Activated CD8-positive, alpha-beta T cell treated with anti-CD3 and anti-CD28 coated beads for 36 hours (primary cell): ENCODE results near the gene LHX1. TPM values are rescaled to one million over a fixed set of nuclear protein-coding genes. Genes with fewer than 3 reads are reported as not detected.

Source experiments
- ATAC-seq: fragments of 200-7000 bp; cut with Tn5 transposase; one replicate; pipeline ENCODE4 v1.10.0; 2021; ENCODE audit warnings: mild to moderate bottlenecking, moderate library complexity
- CTCF ChIA-PET: fragments of 350-600 bp; sonication (Branson Sonifier 250); formaldehyde crosslinking; loops from one replicate; lab custom pipeline; 2021; ENCODE audit warnings: antibody characterized with exemption; lab: Charles Lee
- POLR2A ChIA-PET: fragments of 350-600 bp; sonication (Branson Sonifier 250); formaldehyde crosslinking; loops from one replicate; lab custom pipeline; 2021; ENCODE audit warnings: antibody characterized with exemption; lab: Charles Lee
- DNase-seq: peaks from one replicate; pipeline ENCODE4 v3.0.0-alpha.2; 2020
- H3K27ac Mint-ChIP-seq: one replicate; pipeline ENCODE4 v1.8.0; 2021; ENCODE audit warnings: mild to moderate bottlenecking, mixed read lengths
- H3K27me3 Mint-ChIP-seq: one replicate; pipeline ENCODE4 v1.8.0; 2021; ENCODE audit warnings: mixed read lengths
- H3K36me3 Mint-ChIP-seq: one replicate; pipeline ENCODE4 v1.8.0; 2021; ENCODE audit warnings: low read depth, mixed read lengths
- H3K4me1 Mint-ChIP-seq: one replicate; pipeline ENCODE4 v1.8.0; 2021; ENCODE audit warnings: low read depth, mixed read lengths
- H3K4me3 Mint-ChIP-seq: one replicate; pipeline ENCODE4 v1.8.0; 2021; ENCODE audit warnings: mild to moderate bottlenecking, moderate library complexity, mixed read lengths
- H3K9me3 Mint-ChIP-seq: one replicate; pipeline ENCODE4 v1.8.0; 2021; ENCODE audit warnings: mixed read lengths
- CTCF ChIP-seq: fragments of 200-600 bp; IDR thresholded peaks from one replicate; pipeline ENCODE4 v1.8.0; 2022; ENCODE audit warnings: antibody characterized with exemption, mild to moderate bottlenecking
- intact Hi-C: fragments of 100-400 bp; cut with micrococcal nuclease; formaldehyde crosslinking; loops from one replicate; pipeline ENCODE4 v1.10.0; 2022
- total RNA-seq, 2 experiments: library from RNA; stranded (reverse); gene quantifications; one replicate each; pipeline ENCODE4 v1.2.3, GENCODE V29; 2021

Gene LHX1
- total RNA-seq, 2 experiments from 2014 or later: not detected

- ChIA-PET POLR2A (interaction anchor here (0.6 kb wide), 1 partner anchor 18 kb away, joined by 3 read pairs; no protein-coding TSS in a partner anchor), CTCF (interaction anchor here (0.7 to 1.5 kb wide), 2 partner anchors 72 to 318 kb away, joined by 3 read pairs; no protein-coding TSS in a partner anchor)
- peaks cover 56% of the 10 kb centered on the region for H3K4me1 Mint-ChIP-seq
- ATAC-seq (no peak), DNase-seq (no peak)
- H3K36me3 Mint-ChIP-seq: peaks cover 27% of the 10 kb centered on the region
- H3K9me3 Mint-ChIP-seq: no peaks in the 10 kb centered on the region
- no peak overlapping the region for H3K27ac Mint-ChIP-seq
- intact Hi-C loops: no loop called here
- H3K4me3 Mint-ChIP-seq: no peak overlapping the region
- no peaks in the 10 kb centered on the region for H3K27me3 Mint-ChIP-seq
- no peak for TF ChIP-seq CTCF
Measured at GRCh38 chr17:36975922-36976515, 38.7 kb downstream of the LHX1 start.

- intact Hi-C loops: no loop called here
- no peak for ATAC-seq
- Mint-ChIP-seq H3K4me3 (no peak overlapping the region), H3K9me3 (no peaks in the 10 kb centered on the region), H3K4me1 (peaks cover 49% of the 10 kb centered on the region), H3K36me3 (peaks cover 27% of the 10 kb centered on the region), H3K27ac (no peak overlapping the region), H3K27me3 (no peaks in the 10 kb centered on the region)
- no peak for TF ChIP-seq CTCF
- CTCF ChIA-PET: no interaction called here
- DNase-seq: no peak
- POLR2A ChIA-PET: no interaction called here
Measured at GRCh38 chr17:36977066-36977465, 39.8 kb downstream of the LHX1 start.

- no peak for ATAC-seq
- ChIA-PET CTCF (no interaction called here), POLR2A (no interaction called here)
- DNase-seq: no peak
- H3K9me3 Mint-ChIP-seq: no peaks in the 10 kb centered on the region
- peaks cover 29% of the 10 kb centered on the region for H3K36me3 Mint-ChIP-seq
- H3K4me3 Mint-ChIP-seq: no peak overlapping the region
- no peak for TF ChIP-seq CTCF
- H3K27me3 Mint-ChIP-seq: no peaks in the 10 kb centered on the region
- H3K27ac Mint-ChIP-seq: no peak overlapping the region
- peaks cover 44% of the 10 kb centered on the region for H3K4me1 Mint-ChIP-seq
- intact Hi-C loops: no loop called here
Measured at GRCh38 chr17:36977568-36977967, 40.3 kb downstream of the LHX1 start.

GRCh38 chr17:36978810-36979564 is 41.7 kb downstream of the LHX1 start:
- CTCF ChIA-PET: interaction anchor here (1.3 kb wide), 1 partner anchor 376 kb away, joined by 3 read pairs; no protein-coding TSS in a partner anchor
- POLR2A ChIA-PET: interaction anchor here (0.6 to 1.2 kb wide), 2 partner anchors 12 to 73 kb away, joined by 3 read pairs; no protein-coding TSS in a partner anchor
- intact Hi-C loops: no loop called here
- DNase-seq (no peak), ATAC-seq (no peak)
- H3K4me3 Mint-ChIP-seq: no peak overlapping the region
- no peaks in the 10 kb centered on the region for H3K27me3 Mint-ChIP-seq
- H3K4me1 Mint-ChIP-seq: peaks cover 35% of the 10 kb centered on the region
- H3K9me3 Mint-ChIP-seq: no peaks in the 10 kb centered on the region
- no peak for TF ChIP-seq CTCF
- no peak overlapping the region for H3K27ac Mint-ChIP-seq
- peaks cover 28% of the 10 kb centered on the region for H3K36me3 Mint-ChIP-seq

GRCh38 chr17:36979565-36979941 is 42.3 kb downstream of the LHX1 start:
- Mint-ChIP-seq H3K36me3 (peaks cover 31% of the 10 kb centered on the region), H3K9me3 (no peaks in the 10 kb centered on the region), H3K27ac (no peak overlapping the region), H3K27me3 (no peaks in the 10 kb centered on the region), H3K4me1 (peaks cover 34% of the 10 kb centered on the region), H3K4me3 (no peak overlapping the region)
- no peak for ATAC-seq
- intact Hi-C loops: no loop called here
- TF ChIP-seq CTCF: no peak
- no peak for DNase-seq
- ChIA-PET CTCF (interaction anchor here (1.3 kb wide), 1 partner anchor 376 kb away, joined by 3 read pairs; no protein-coding TSS in a partner anchor), POLR2A (interaction anchor here (0.6 to 1.2 kb wide), 2 partner anchors 13 to 74 kb away, joined by 3 read pairs; no protein-coding TSS in a partner anchor)
